LNCaP clone FGC (cell line): ENCODE results near the gene GZF1.

Source experiments
- DNase-seq: peaks from one replicate; pipeline ENCODE4 v3.0.0-alpha.2; 2011; ENCODE audit warnings: low read depth
- H3K4me3 ChIP-seq: 2 replicates; pipeline ENCODE4 v1.5.1; 2011; ENCODE audit warnings: mild to moderate bottlenecking, low read depth, low read length, control low read depth
- CTCF ChIP-seq: IDR thresholded peaks from 2 replicates; pipeline ENCODE4 v1.5.1; 2012; ENCODE audit warnings: mild to moderate bottlenecking; ENCODE audit not compliant: control insufficient read depth, insufficient read depth; ENCODE audit errors: extremely low read depth

The GZF1 gene

GRCh38 chr20:23390091-23390774 is 28.3 kb downstream of the GZF1 start:
- no peak for DNase-seq
- TF ChIP-seq CTCF = no peak
- no peak overlapping the region for H3K4me3 ChIP-seq

- H3K4me3 ChIP-seq = no peak overlapping the region
- no peak for TF ChIP-seq CTCF
- DNase-seq = no peak
Observed at GRCh38 chr20:23391707-23392310, 29.8 kb downstream of the GZF1 start.

GRCh38 chr20:23393996-23394775 is 32.2 kb downstream of the GZF1 start:
- peak; percentile 67 for DNase-seq
- TF ChIP-seq CTCF = no peak

GRCh38 chr20:23396950-23397627 is 35.1 kb downstream of the GZF1 start:
- no peak overlapping the region for H3K4me3 ChIP-seq
- TF ChIP-seq CTCF = no peak
- DNase-seq = peak; percentile 66

More at GRCh38 chr20:23393996-23394775, 32.2 kb downstream of the GZF1 start:
- no peak overlapping the region for H3K4me3 ChIP-seq

- TF ChIP-seq CTCF = no peak
- DNase-seq = no peak
- no peak overlapping the region for H3K4me3 ChIP-seq
Observed at GRCh38 chr20:23397961-23398360, 36.0 kb downstream of the GZF1 start.

- TF ChIP-seq CTCF = no peak
- H3K4me3 ChIP-seq = no peak overlapping the region
- DNase-seq = no peak
Observed at GRCh38 chr20:23399568-23400241, 37.7 kb downstream of the GZF1 start.
